PC-3 (cell line): ENCODE results near the gene SAMD13.

Experiments used
- CTCF ChIP-seq: fragments of 300-600 bp; sonication (generic); conservative IDR thresholded peaks from 2 replicates; pipeline ENCODE4 v1.5.1; 2017; ENCODE audit warnings: antibody characterized with exemption, low read depth, mild to moderate bottlenecking, low read length
- EZH2 ChIP-seq: fragments of 300-600 bp; sonication (generic); IDR thresholded peaks from one replicate; pipeline ENCODE4 v1.6.1; 2017; ENCODE audit warnings: antibody characterized with exemption, mild to moderate bottlenecking, low read length; ENCODE audit not compliant: unreplicated experiment

- TF ChIP-seq CTCF (no peak), EZH2 (no peak)
These were observed 88.7 kb downstream of the SAMD13 start for GRCh38 chr1:84390226-84390625.
